MCF 10A (cell line): ENCODE data around the gene MFSD12. TPM values are rescaled to one million over a fixed set of nuclear protein-coding genes. Genes with fewer than 3 reads are reported as not detected.

ENCODE experiments used
- BruUV-seq: library from RNA; stranded (reverse); fragments of 400-500 nt; replicated peaks from 2 replicates; lab custom pipeline; 2021; lab: Mats Ljungman, UMichigan
- CTCF ChIA-PET: fragments of 300-600 bp; sonication (Branson Sonifier 250); formaldehyde crosslinking; extraction: SDS; loops from one replicate; lab custom pipeline; 2021; ENCODE audit warnings: antibody characterized with exemption, inconsistent platforms; lab: Yijun Ruan, JAX
- POLR2A ChIA-PET: fragments of 300-600, 350-650 bp; sonication (Branson Sonifier 250); formaldehyde crosslinking; extraction: SDS; loops from one replicate; lab custom pipeline; 2020; ENCODE audit warnings: antibody characterized with exemption, inconsistent platforms; lab: Yijun Ruan, JAX
- DNase-seq: peaks from one replicate; pipeline ENCODE4 v3.0.0-alpha.2; 2018; ENCODE audit not compliant: unreplicated experiment
- H3K27ac Mint-ChIP-seq: one replicate; pipeline ENCODE4 v1.8.0; 2022; ENCODE audit warnings: mild to moderate bottlenecking, low read depth, mixed read lengths; ENCODE audit not compliant: unreplicated experiment
- H3K27me3 Mint-ChIP-seq: one replicate; pipeline ENCODE4 v1.8.0; 2022; ENCODE audit warnings: mixed read lengths; ENCODE audit not compliant: insufficient read depth, unreplicated experiment
- H3K36me3 Mint-ChIP-seq: one replicate; pipeline ENCODE4 v1.8.0; 2022; ENCODE audit warnings: mild to moderate bottlenecking, moderate library complexity, mixed read lengths; ENCODE audit not compliant: insufficient read depth, unreplicated experiment
- H3K4me1 Mint-ChIP-seq: one replicate; pipeline ENCODE4 v1.8.0; 2022; ENCODE audit warnings: mixed read lengths; ENCODE audit not compliant: insufficient read depth, unreplicated experiment
- H3K4me3 Mint-ChIP-seq: one replicate; pipeline ENCODE4 v1.8.0; 2022; ENCODE audit warnings: mild to moderate bottlenecking, moderate library complexity, mixed read lengths; ENCODE audit not compliant: unreplicated experiment
- H3K9me3 Mint-ChIP-seq: one replicate; pipeline ENCODE4 v1.8.0; 2022; ENCODE audit warnings: mixed read lengths; ENCODE audit not compliant: unreplicated experiment
- CTCF ChIP-seq: fragments of 200-600 bp; IDR thresholded peaks from one replicate; pipeline ENCODE4 v1.8.0; 2022; ENCODE audit warnings: antibody characterized with exemption, mild to moderate bottlenecking; ENCODE audit not compliant: unreplicated experiment
- intact Hi-C: fragments of 100-400 bp; cut with micrococcal nuclease; formaldehyde crosslinking; loops from 2 replicates; pipeline ENCODE4 v1.14.1; 2022
- total RNA-seq: library from RNA; stranded (reverse); gene quantifications from 2 replicates; pipeline ENCODE4 v1.2.3, GENCODE V29; 2022

The MFSD12 gene
- total RNA-seq, 1 experiment from 2014 or later: 79.4 TPM

DNA sequence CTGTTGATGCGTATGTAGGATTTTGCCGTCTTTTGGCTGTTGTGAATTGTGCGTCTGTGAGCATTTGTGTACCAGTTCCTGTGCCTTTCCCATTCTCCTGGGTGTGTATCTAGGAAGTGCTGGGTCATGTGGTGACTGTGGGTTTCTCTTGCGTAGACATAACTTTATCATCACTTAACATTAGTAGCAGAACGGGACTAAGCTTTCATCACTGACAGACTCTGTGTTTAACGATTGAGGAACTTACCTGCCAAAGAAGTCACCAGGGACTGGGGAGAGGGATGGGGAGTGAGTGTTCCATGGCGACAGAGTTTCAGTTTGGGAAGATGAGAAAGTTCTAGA, 36.3 kb downstream of the MFSD12 start:
- Mint-ChIP-seq H3K27ac (peak overlapping the region; percentile 87), H3K9me3 (no peaks in the 10 kb centered on the region), H3K27me3 (no peaks in the 10 kb centered on the region), H3K4me3 (peak overlapping the region; percentile 50), H3K36me3 (peaks cover 28% of the 10 kb centered on the region), H3K4me1 (peaks cover 11% of the 10 kb centered on the region)
- DNase-seq: no peak
- POLR2A ChIA-PET: no interaction called here
- no peak for TF ChIP-seq CTCF
- CTCF ChIA-PET: interaction anchor here (0.6 to 2.2 kb wide), 5 partner anchors 18 to 1295 kb away, joined by 3 to 5 read pairs (median 4); partner anchors contain the start of gene TEKTIP1
- no TSS peak for BruUV-seq
- intact Hi-C loops: no loop called here

DNA sequence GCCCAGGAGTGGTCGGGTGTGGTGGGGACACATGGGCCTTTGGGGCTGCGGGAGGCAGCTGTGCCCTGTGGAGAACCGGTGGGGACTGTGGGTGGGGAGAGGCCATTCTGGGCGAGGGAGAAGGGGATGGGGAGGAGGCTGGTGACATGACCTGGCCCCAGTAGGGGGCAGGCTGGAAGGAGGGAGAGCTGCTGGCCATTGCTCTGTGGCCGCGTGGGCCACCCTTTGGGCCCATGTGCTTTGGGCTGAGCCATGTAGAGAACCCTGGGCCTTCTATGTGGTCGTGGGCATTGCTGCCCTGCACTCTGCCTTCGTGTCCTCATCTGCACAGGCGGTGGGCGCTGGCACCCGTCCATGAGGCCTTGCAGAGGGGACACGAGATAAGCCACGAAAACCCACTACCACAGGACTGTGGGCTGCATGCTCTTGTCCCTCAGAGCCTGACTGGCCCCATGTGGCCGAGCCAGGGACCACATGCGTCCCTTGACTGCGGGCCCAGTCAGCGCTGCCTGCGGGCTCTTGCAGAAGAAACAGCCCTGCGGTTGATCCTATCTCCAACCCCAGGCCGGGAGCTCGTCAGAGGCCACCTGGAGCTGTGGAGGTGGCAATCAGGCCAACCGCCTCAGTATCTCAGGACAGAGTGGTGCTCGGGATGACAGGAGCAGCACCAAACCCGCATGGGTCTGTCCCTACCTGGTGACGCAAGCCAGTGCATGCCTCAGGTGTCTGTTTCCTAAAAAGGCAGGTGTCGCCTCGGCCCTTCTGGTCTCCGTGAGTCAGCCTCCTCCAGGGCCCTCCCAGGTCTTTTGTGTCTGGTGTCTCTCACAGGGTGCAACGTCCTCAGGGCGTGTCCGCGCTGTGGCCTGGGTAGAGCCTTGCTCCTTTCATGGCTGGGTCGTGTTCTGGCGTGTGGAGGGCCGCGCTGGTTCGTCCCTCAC, 37.0 kb downstream of the MFSD12 start:
- H3K4me1 Mint-ChIP-seq: peaks cover 11% of the 10 kb centered on the region
- H3K4me3 Mint-ChIP-seq: peak overlapping the region; percentile 50
- intact Hi-C loops: no loop called here
- H3K27ac Mint-ChIP-seq: peak overlapping the region; percentile 87
- H3K36me3 Mint-ChIP-seq: peaks cover 28% of the 10 kb centered on the region
- POLR2A ChIA-PET: interaction anchor here (0.6 kb wide), 1 partner anchor 20 kb away, joined by 3 read pairs; the partner anchor contains the start of gene DOHH
- H3K9me3 Mint-ChIP-seq: no peaks in the 10 kb centered on the region
- H3K27me3 Mint-ChIP-seq: no peaks in the 10 kb centered on the region
- CTCF ChIA-PET: interaction anchor here (0.5 to 2.2 kb wide), 4 partner anchors 19 to 1469 kb away, joined by 3 to 5 read pairs (median 4); partner anchors contain the start of gene TEKTIP1
- DNase-seq: peak; percentile 81
- no TSS peak for BruUV-seq
- TF ChIP-seq CTCF: peak; percentile 9

- no TSS peak for BruUV-seq
- H3K36me3 Mint-ChIP-seq: peaks cover 25% of the 10 kb centered on the region
- no peak for DNase-seq
- no peak overlapping the region for H3K4me3 Mint-ChIP-seq
- H3K9me3 Mint-ChIP-seq: no peaks in the 10 kb centered on the region
- CTCF ChIA-PET: interaction anchor here (0.6 to 2.2 kb wide), 2 partner anchors 8 to 20 kb away, joined by 3 to 5 read pairs; partner anchors contain the start of gene TEKTIP1
- H3K27ac Mint-ChIP-seq: no peak overlapping the region
- POLR2A ChIA-PET: interaction anchor here (0.6 kb wide), 1 partner anchor 725 kb away, joined by 4 read pairs; no protein-coding TSS in a partner anchor
- intact Hi-C loops: no loop called here
- peaks cover 11% of the 10 kb centered on the region for H3K4me1 Mint-ChIP-seq
- H3K27me3 Mint-ChIP-seq: no peaks in the 10 kb centered on the region
- TF ChIP-seq CTCF: no peak
These were observed 38.3 kb downstream of the MFSD12 start for GRCh38 chr19:3519126-3519525.

- Mint-ChIP-seq H3K4me1 (peaks cover 11% of the 10 kb centered on the region), H3K27me3 (no peaks in the 10 kb centered on the region), H3K9me3 (no peaks in the 10 kb centered on the region), H3K4me3 (no peak overlapping the region), H3K36me3 (peaks cover 24% of the 10 kb centered on the region), H3K27ac (no peak overlapping the region)
- CTCF ChIA-PET: interaction anchor here (0.6 to 2.2 kb wide), 4 partner anchors 7 to 46 kb away, joined by 3 to 5 read pairs (median 3); partner anchors contain the start of gene TEKTIP1
- intact Hi-C loops: no loop called here
- no TSS peak for BruUV-seq
- no peak for TF ChIP-seq CTCF
- no peak for DNase-seq
- POLR2A ChIA-PET: interaction anchor here (0.6 kb wide), 1 partner anchor 725 kb away, joined by 4 read pairs; no protein-coding TSS in a partner anchor
These were observed 38.7 kb downstream of the MFSD12 start for GRCh38 chr19:3518659-3519058.
